Ishikawa (cell line): ENCODE measurements around the gene GBGT1.

Experiments
- CEBPB ChIP-seq: IDR thresholded peaks from 2 replicates; pipeline ENCODE4 v1.6.1; 2012
- CREB1 ChIP-seq: IDR thresholded peaks from 2 replicates; pipeline ENCODE4 v1.6.1; 2012; ENCODE audit warnings: low read depth
- EGR1 ChIP-seq: IDR thresholded peaks from 2 replicates; pipeline ENCODE4 v1.6.1; 2012
- EP300 ChIP-seq: IDR thresholded peaks from 2 replicates; pipeline ENCODE4 v1.6.1; 2012; ENCODE audit warnings: borderline replicate concordance
- FOXM1 ChIP-seq: IDR thresholded peaks from 2 replicates; pipeline ENCODE4 v1.6.1; 2012; ENCODE audit warnings: low read depth, borderline replicate concordance
- NFIC ChIP-seq: IDR thresholded peaks from 2 replicates; pipeline ENCODE4 v1.6.1; 2012
- RAD21 ChIP-seq: IDR thresholded peaks from 2 replicates; pipeline ENCODE4 v1.6.1; 2012; ENCODE audit warnings: low read depth
- TAF1 ChIP-seq: IDR thresholded peaks from 2 replicates; pipeline ENCODE4 v1.6.1; 2012; ENCODE audit warnings: low read depth, mild to moderate bottlenecking
- TCF12 ChIP-seq: IDR thresholded peaks from 2 replicates; pipeline ENCODE4 v1.6.1; 2012; ENCODE audit warnings: low read depth
- TEAD4 ChIP-seq: IDR thresholded peaks from 2 replicates; pipeline ENCODE4 v1.6.1; 2012
- YY1 ChIP-seq: IDR thresholded peaks from 2 replicates; pipeline ENCODE4 v1.6.1; 2012; ENCODE audit warnings: low read depth
- ZBTB7A ChIP-seq: IDR thresholded peaks from 2 replicates; pipeline ENCODE4 v1.6.1; 2012; ENCODE audit warnings: low read depth
- TF ChIP-seq, protein P1 (sequence below): IDR thresholded peaks from 2 replicates; pipeline ENCODE4 v1.6.1; 2012
- TF ChIP-seq, protein P2 (sequence below): IDR thresholded peaks from 2 replicates; pipeline ENCODE4 v1.6.1; 2012; ENCODE audit warnings: low read depth, mild to moderate bottlenecking
- TF ChIP-seq, protein P3 (sequence below): IDR thresholded peaks from 2 replicates; pipeline ENCODE4 v1.6.1; 2012

GBGT1 gene

DNA sequence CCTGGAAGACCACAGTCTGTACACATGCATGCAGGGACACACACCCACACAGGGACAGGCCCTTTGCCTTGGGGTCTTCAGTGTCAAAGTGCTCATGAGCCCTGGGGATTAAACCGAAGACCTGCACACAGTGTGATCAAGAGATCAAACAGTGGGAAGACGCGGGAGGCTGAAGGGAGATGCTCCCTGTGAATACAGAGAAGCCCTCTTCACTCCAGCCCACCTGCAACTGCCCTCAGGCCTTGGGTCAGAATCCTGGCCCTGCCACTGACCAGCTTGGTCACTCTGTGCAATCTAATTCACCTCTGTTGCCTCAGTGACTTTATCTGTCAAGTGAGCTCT lies 45.6 kb downstream of the GBGT1 start:
- no peak for TF ChIP-seq EP300
- no peak for TF ChIP-seq TEAD4
- no peak for TF ChIP-seq TAF1
- TF ChIP-seq NFIC = no peak
- no peak for TF ChIP-seq FOXM1
- no peak for TF ChIP-seq ZBTB7A
- no peak for TF ChIP-seq YY1
- TF ChIP-seq, protein P1, sequence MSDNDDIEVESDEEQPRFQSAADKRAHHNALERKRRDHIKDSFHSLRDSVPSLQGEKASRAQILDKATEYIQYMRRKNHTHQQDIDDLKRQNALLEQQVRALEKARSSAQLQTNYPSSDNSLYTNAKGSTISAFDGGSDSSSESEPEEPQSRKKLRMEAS = no peak
- TF ChIP-seq, protein P2, sequence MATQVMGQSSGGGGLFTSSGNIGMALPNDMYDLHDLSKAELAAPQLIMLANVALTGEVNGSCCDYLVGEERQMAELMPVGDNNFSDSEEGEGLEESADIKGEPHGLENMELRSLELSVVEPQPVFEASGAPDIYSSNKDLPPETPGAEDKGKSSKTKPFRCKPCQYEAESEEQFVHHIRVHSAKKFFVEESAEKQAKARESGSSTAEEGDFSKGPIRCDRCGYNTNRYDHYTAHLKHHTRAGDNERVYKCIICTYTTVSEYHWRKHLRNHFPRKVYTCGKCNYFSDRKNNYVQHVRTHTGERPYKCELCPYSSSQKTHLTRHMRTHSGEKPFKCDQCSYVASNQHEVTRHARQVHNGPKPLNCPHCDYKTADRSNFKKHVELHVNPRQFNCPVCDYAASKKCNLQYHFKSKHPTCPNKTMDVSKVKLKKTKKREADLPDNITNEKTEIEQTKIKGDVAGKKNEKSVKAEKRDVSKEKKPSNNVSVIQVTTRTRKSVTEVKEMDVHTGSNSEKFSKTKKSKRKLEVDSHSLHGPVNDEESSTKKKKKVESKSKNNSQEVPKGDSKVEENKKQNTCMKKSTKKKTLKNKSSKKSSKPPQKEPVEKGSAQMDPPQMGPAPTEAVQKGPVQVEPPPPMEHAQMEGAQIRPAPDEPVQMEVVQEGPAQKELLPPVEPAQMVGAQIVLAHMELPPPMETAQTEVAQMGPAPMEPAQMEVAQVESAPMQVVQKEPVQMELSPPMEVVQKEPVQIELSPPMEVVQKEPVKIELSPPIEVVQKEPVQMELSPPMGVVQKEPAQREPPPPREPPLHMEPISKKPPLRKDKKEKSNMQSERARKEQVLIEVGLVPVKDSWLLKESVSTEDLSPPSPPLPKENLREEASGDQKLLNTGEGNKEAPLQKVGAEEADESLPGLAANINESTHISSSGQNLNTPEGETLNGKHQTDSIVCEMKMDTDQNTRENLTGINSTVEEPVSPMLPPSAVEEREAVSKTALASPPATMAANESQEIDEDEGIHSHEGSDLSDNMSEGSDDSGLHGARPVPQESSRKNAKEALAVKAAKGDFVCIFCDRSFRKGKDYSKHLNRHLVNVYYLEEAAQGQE = no peak

DNA sequence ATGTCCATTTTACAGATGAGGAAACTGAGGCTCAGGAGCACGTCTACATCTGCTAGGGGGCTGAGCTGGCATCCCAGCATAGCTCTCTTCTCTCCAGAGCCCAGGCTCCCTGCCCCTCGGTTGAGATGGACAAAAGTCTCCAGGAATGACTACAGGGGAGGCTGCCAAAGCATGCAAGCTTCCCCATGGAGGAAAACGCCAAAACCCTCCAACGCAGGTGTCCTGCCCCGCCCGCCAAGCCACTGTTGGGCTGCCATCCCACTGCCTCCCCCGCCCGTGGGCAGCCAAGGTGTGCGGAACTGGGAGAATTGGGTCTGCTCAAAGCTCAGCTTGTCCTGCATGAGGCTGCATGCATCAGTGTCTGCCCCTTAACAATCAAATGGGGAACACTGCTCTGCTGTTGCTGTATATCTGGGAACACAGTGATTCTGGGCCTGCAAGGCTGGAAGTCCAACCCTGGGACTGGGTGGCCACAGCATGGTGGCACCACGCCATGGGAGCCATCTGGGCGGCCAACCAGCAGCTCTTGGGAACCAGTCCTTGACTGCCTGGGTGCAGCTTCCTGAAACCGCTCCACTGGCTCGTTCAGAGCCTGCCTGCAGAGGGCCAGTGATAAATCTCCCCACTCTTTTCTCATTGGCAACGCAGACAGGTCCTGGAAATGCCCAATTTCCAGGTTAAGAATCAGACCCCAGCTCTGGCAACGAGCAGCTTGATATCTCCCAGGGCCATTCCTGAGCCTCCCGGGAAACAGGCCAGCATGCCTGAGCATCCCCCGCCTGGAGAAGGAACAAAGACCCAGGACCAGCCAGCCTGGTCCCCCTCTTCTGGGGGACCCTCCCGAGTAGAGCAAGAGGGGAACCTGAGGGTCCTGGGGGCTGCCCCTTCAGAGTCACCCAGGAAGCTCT lies 46.2 kb downstream of the GBGT1 start:
- TF ChIP-seq TEAD4 (no peak), RAD21 (no peak), CREB1 (no peak), TAF1 (no peak)
- TF ChIP-seq, protein P3, sequence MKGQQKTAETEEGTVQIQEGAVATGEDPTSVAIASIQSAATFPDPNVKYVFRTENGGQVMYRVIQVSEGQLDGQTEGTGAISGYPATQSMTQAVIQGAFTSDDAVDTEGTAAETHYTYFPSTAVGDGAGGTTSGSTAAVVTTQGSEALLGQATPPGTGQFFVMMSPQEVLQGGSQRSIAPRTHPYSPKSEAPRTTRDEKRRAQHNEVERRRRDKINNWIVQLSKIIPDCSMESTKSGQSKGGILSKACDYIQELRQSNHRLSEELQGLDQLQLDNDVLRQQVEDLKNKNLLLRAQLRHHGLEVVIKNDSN = no peak

DNA sequence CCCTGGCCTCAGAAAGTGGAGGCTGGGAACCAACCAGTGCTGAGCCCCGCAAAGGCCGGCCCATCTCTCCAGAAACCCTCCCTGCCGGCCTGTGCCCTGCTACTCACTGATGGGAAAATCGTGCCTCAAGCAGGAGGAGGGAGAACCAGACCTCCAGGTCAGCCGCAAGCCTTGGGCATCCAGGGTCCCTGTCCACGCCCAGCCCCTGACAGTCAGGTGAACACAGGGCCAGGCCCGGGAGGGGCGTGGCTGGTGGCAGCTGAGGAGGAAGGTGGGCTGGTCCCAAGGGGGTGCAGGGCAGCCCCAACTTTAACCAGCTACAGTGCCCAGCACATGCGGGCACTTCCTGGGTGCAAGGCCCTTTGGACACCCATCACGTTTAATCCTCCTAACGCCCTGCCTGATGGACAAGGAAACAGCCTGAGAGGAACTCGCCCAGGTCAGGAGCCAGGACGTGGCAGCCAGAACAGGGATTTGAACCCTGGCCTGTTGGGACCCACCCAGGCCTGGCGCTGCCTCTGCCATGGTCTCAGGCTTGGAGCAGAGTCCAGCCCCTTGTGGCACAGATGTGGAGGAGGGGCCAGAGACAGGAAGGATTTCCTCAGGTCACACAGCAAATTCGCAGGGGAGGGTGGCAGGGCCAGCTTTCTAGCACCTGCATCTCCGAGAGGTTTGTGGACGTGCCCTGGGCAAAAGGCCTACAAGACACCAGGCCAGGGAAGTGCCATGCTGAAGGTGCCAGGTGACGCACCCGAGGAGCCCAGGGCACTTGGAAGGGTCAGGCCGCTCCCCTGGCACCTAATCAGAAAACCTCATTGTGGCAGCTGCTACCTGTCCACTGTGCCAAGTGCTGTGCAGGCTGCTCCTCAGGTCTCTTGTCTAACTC lies 47.1 kb downstream of the GBGT1 start:
- TF ChIP-seq CEBPB (no peak), FOXM1 (no peak), CREB1 (no peak), TEAD4 (no peak), TAF1 (no peak), YY1 (no peak), NFIC (no peak), ZBTB7A (no peak), TCF12 (no peak), RAD21 (no peak), EGR1 (no peak), EP300 (no peak)
- TF ChIP-seq, protein P2 = no peak
- TF ChIP-seq, protein P1 = no peak
- TF ChIP-seq, protein P3 = no peak

DNA sequence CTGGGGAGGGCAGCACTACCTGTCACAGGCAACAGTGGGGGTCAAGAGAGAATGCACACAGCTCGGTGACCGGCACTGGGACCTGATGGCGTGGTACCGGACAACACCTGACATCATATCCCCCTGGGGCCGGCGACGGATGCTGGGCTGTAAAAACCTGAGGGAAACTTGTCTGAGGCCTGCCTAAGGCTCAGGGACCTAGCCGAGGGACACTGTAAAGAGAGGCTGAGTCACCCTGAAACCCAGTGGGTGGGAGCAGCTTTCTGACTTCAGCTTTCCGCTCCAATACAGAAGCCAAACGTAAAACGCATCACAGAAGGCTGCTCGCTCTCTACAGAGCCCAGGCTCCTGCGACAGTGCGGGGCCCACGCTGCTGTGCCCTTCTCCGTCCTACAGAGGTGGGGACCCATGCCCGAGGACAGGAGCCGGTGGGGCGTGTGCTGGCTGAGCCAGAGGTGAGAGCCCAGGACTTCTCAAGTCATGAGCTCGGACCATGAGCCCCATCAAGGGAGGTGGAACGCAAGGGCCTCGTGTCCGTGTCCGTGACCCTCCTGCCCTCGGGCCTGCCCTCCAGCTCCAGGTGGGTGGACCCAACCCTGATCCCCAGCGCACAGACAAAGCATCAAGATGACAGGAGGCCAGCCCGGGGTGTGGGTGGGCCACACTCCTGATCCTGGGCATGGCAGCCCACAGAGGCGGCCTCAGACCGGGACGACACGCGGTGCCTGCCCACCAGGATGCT lies 47.9 kb downstream of the GBGT1 start:
- TF ChIP-seq, protein P1 = no peak
- TF ChIP-seq NFIC (no peak), RAD21 (no peak), CREB1 (no peak), EGR1 (no peak), EP300 (no peak), ZBTB7A (no peak), FOXM1 (no peak), YY1 (no peak), TEAD4 (no peak), CEBPB (no peak), TAF1 (no peak), TCF12 (no peak)
- TF ChIP-seq, protein P2 = no peak
- TF ChIP-seq, protein P3 = no peak
